GM19463 (cell line): ENCODE results near the gene KCNMA1.
A peak's percentile ranks its signal among the peaks of the same experiment; 100 is the strongest.
"Not testable (repeated sequence)": the region's sequence is repeated elsewhere in the genome, so short reads cannot be mapped to it uniquely, and the experiment has no call there.

Experiments
- ATAC-seq: cut with Tn5 transposase; IDR thresholded peaks from one replicate; pipeline ENCODE4 v1.9.1; 2021; ENCODE audit warnings: mild to moderate bottlenecking, moderate library complexity; ENCODE audit not compliant: unreplicated experiment

The KCNMA1 gene

GRCh38 chr10:77664696-77665095 is 27.1 kb upstream of the KCNMA1 start:
- ATAC-seq = no peak

GRCh38 chr10:77664008-77664407 is 26.4 kb upstream of the KCNMA1 start:
- no peak for ATAC-seq

- no peak for ATAC-seq
These were observed 24.1 kb upstream of the KCNMA1 start for GRCh38 chr10:77661674-77662073.

- no peak for ATAC-seq
These were observed 23.5 kb upstream of the KCNMA1 start for GRCh38 chr10:77661100-77661499.

GRCh38 chr10:77659046-77659670 is 21.6 kb upstream of the KCNMA1 start:
- not testable (repeated sequence) for ATAC-seq

GRCh38 chr10:77653210-77653609 is 15.6 kb upstream of the KCNMA1 start:
- no peak for ATAC-seq

GRCh38 chr10:77649333-77650331 is 12.0 kb upstream of the KCNMA1 start:
- peak; percentile 44 for ATAC-seq

GRCh38 chr10:77648472-77648871 is 10.9 kb upstream of the KCNMA1 start:
- no peak for ATAC-seq

GRCh38 chr10:77647543-77648293 is 10.1 kb upstream of the KCNMA1 start:
- ATAC-seq = no peak

- no peak for ATAC-seq
These were observed 7.1 kb upstream of the KCNMA1 start for GRCh38 chr10:77644557-77645243.

- peak; percentile 51 for ATAC-seq
These were observed 6.3 kb upstream of the KCNMA1 start for GRCh38 chr10:77643795-77644468.

- ATAC-seq = no peak
These were observed 4.3 kb upstream of the KCNMA1 start for GRCh38 chr10:77641788-77642397.

- ATAC-seq = no peak
These were observed 3.7 kb upstream of the KCNMA1 start for GRCh38 chr10:77641344-77641743.

GRCh38 chr10:77640167-77640566 is 2.6 kb upstream of the KCNMA1 start:
- no peak for ATAC-seq

GRCh38 chr10:77639756-77640155 is 2.1 kb upstream of the KCNMA1 start:
- no peak for ATAC-seq

- ATAC-seq = no peak
These were observed 903 bp upstream of the KCNMA1 start for GRCh38 chr10:77638321-77639101.

GRCh38 chr10:77636967-77637531 is 559 bp downstream of the KCNMA1 start:
- no peak for ATAC-seq

- no peak for ATAC-seq
These were observed 1.2 kb downstream of the KCNMA1 start for GRCh38 chr10:77636282-77636966.
